H1 (cell line): ENCODE results near the gene ROGDI. TPM values are rescaled to one million over a fixed set of nuclear protein-coding genes. Genes with fewer than 3 reads are reported as not detected.

Experiments
- CTCF ChIA-PET: fragments of 300-600 bp; sonication (Branson Sonifier 250); formaldehyde crosslinking; loops from one replicate; lab custom pipeline; 2021; ENCODE audit not compliant: partially characterized antibody; lab: Charles Lee
- POLR2A ChIA-PET: fragments of 300-600 bp; sonication (Branson Sonifier 250); formaldehyde crosslinking; loops from one replicate; lab custom pipeline; 2021; ENCODE audit warnings: inconsistent platforms; ENCODE audit not compliant: partially characterized antibody; lab: Charles Lee
- DNase-seq, 2 experiments: peaks; one replicate each; pipeline versions ENCODE4 v3.0.0 to v3.0.0-alpha.2; 2010 to 2022; ENCODE audit warnings: low spot score in 2 of 2, low read depth in 1 of 2, mixed read lengths in 1 of 2
- FAIRE-seq: peaks from 2 replicates; lab custom pipeline; 2011; peaks lifted over from hg19 to GRCh38; lab: Jason Lieb, UNC
- H2AFZ ChIP-seq: 2 replicates; pipeline ENCODE4 v1.8.1; 2012; ENCODE audit warnings: low read length, inconsistent platforms
- H2AK5ac ChIP-seq: 2 replicates; pipeline ENCODE4 v1.6.1; 2013; ENCODE audit warnings: low read depth, low read length
- H2BK120ac ChIP-seq: replicated peaks from 2 replicates; pipeline ENCODE3; 2013; ENCODE audit warnings: low read depth, low read length, inconsistent platforms
- H2BK12ac ChIP-seq: 2 replicates; pipeline ENCODE4 v1.6.1; 2013; ENCODE audit warnings: low read depth, low read length
- H2BK15ac ChIP-seq: 2 replicates; pipeline ENCODE4 v1.6.1; 2013; ENCODE audit warnings: low read length
- H2BK20ac ChIP-seq: 2 replicates; pipeline ENCODE4 v1.6.1; 2013; ENCODE audit warnings: low read length
- H2BK5ac ChIP-seq: 2 replicates; pipeline ENCODE4 v1.6.1; 2013; ENCODE audit warnings: low read depth, low read length
- H3K14ac ChIP-seq: 2 replicates; pipeline ENCODE4 v1.6.1; 2013; ENCODE audit warnings: inconsistent platforms; ENCODE audit not compliant: insufficient read length
- H3K18ac ChIP-seq: 2 replicates; pipeline ENCODE4 v1.6.1; 2013; ENCODE audit warnings: low read length; ENCODE audit errors: extremely low read depth
- H3K23ac ChIP-seq: 2 replicates; pipeline ENCODE4 v1.6.1; 2013; ENCODE audit warnings: inconsistent platforms; ENCODE audit not compliant: insufficient read length
- H3K23me2 ChIP-seq: 2 replicates; pipeline ENCODE4 v1.6.1; 2013; ENCODE audit warnings: low read depth, low read length
- H3K27ac ChIP-seq: 2 replicates; pipeline ENCODE4 v1.6.1; 2011; ENCODE audit warnings: low read depth, low read length, inconsistent platforms
- H3K27me3 ChIP-seq, 4 experiments: replicated peaks in 1 of 4; 1 replicate in 1 of 4; 2 replicates in 3 of 4; pipeline versions ENCODE4 v1.6.1 to v1.8.1; 2011 to 2013; ENCODE audit warnings: low read length in 3 of 4, mild to moderate bottlenecking in 3 of 4, inconsistent platforms in 2 of 4, mixed read lengths in 2 of 4, moderate library complexity in 1 of 4; ENCODE audit not compliant: control insufficient read depth in 3 of 4, insufficient read depth in 3 of 4; ENCODE audit errors: extremely low read depth in 1 of 4
- H3K36me3 ChIP-seq, 4 experiments: 2 replicates each; pipeline versions ENCODE4 v1.6.1 to v1.8.1; 2011 to 2013; ENCODE audit warnings: mild to moderate bottlenecking in 4 of 4, low read length in 3 of 4, moderate library complexity in 2 of 4, control low read depth in 1 of 4, inconsistent platforms in 1 of 4; ENCODE audit not compliant: insufficient read depth in 4 of 4, control insufficient read depth in 2 of 4
- H3K4ac ChIP-seq: replicated peaks from 2 replicates; pipeline ENCODE3; 2013; ENCODE audit warnings: low read length, low read depth, mixed read lengths, inconsistent platforms; ENCODE audit not compliant: insufficient read length
- H3K4me1 ChIP-seq, 4 experiments: replicated peaks in 1 of 4; 1 replicate in 1 of 4; 2 replicates in 3 of 4; pipeline versions ENCODE4 v1.6.1 to v1.8.1; 2011 to 2013; ENCODE audit warnings: low read length in 3 of 4, inconsistent platforms in 2 of 4, mixed read lengths in 1 of 4; ENCODE audit not compliant: insufficient read depth in 4 of 4, control insufficient read depth in 3 of 4
- H3K4me2 ChIP-seq, 2 experiments: 2 replicates each; pipeline versions ENCODE4 v1.6.1 to v1.8.1; 2011 to 2013; ENCODE audit warnings: low read depth in 2 of 2, low read length in 2 of 2, control low read depth in 1 of 2, inconsistent platforms in 1 of 2, mild to moderate bottlenecking in 1 of 2; ENCODE audit not compliant: insufficient read depth in 1 of 2
- H3K4me3 ChIP-seq, 4 experiments: fragments of 200-600, 300-600 bp in 1 of 4; sonication (generic), shearing (Covaris generic), sonication (Bioruptor Twin) in 1 of 4; 2 replicates each; pipeline versions ENCODE4 v1.5.1 to v1.8.1; 2011 to 2016; ENCODE audit warnings: low read length in 4 of 4, low read depth in 3 of 4, control low read depth in 2 of 4, inconsistent platforms in 2 of 4, mild to moderate bottlenecking in 2 of 4, mixed read lengths in 1 of 4, moderate library complexity in 1 of 4; ENCODE audit not compliant: insufficient read depth in 2 of 4; ENCODE audit errors: extremely low read depth in 1 of 4
- H3K56ac ChIP-seq: replicated peaks from 2 replicates; pipeline ENCODE3; 2013; ENCODE audit warnings: low read depth, mild to moderate bottlenecking, mixed read lengths, low read length, inconsistent platforms; ENCODE audit not compliant: insufficient read length
- H3K79me1 ChIP-seq: 2 replicates; pipeline ENCODE4 v1.6.1; 2013; ENCODE audit warnings: low read depth, low read length, control low read depth
- H3K79me2 ChIP-seq, 2 experiments: 2 replicates each; pipeline versions ENCODE4 v1.6.1 to v1.8.1; 2012 to 2013; ENCODE audit warnings: low read length in 2 of 2, mild to moderate bottlenecking in 2 of 2, inconsistent platforms in 1 of 2; ENCODE audit not compliant: insufficient read depth in 2 of 2, control insufficient read depth in 1 of 2
- H3K9ac ChIP-seq, 4 experiments: replicated peaks in 1 of 4; 1 replicate in 1 of 4; 2 replicates in 3 of 4; pipeline versions ENCODE4 v1.6.1 to v1.8.1; 2011 to 2013; ENCODE audit warnings: low read depth in 3 of 4, low read length in 3 of 4, control low read depth in 2 of 4, mild to moderate bottlenecking in 2 of 4, moderate library complexity in 2 of 4, inconsistent platforms in 1 of 4; ENCODE audit errors: extremely low read depth in 1 of 4
- H3K9me3 ChIP-seq, 2 experiments: 2 replicates each; pipeline versions ENCODE4 v1.6.1 to v1.8.1; 2012 to 2013; ENCODE audit warnings: mild to moderate bottlenecking in 2 of 2, moderate library complexity in 2 of 2, control low read depth in 1 of 2, inconsistent platforms in 1 of 2, low read depth in 1 of 2, low read length in 1 of 2, mixed read lengths in 1 of 2; ENCODE audit not compliant: insufficient read depth in 2 of 2
- H4K20me1 ChIP-seq, 2 experiments: replicated peaks in 1 of 2; 2 replicates each; pipeline versions ENCODE3 to v1.8.1; 2011 to 2013; ENCODE audit warnings: inconsistent platforms in 2 of 2, low read length in 2 of 2, mild to moderate bottlenecking in 1 of 2; ENCODE audit not compliant: insufficient read depth in 2 of 2, control insufficient read depth in 1 of 2
- H4K5ac ChIP-seq: 2 replicates; pipeline ENCODE4 v1.6.1; 2013; ENCODE audit warnings: low read length, low read depth, mixed read lengths, inconsistent platforms; ENCODE audit not compliant: insufficient read length
- H4K8ac ChIP-seq: 2 replicates; pipeline ENCODE4 v1.8.0; 2013; ENCODE audit warnings: mild to moderate bottlenecking, moderate library complexity, low read length, inconsistent platforms; ENCODE audit not compliant: insufficient read depth; ENCODE audit errors: extremely low read depth
- H4K91ac ChIP-seq: replicated peaks from 2 replicates; pipeline ENCODE3; 2013; ENCODE audit warnings: low read length, mixed read lengths, inconsistent platforms; ENCODE audit not compliant: insufficient read length
- CBX8 ChIP-seq: fragments of 300-800, 300-1000 bp; sonication (generic); IDR thresholded peaks from 2 replicates; pipeline ENCODE4 v1.7.1; 2016; ENCODE audit warnings: low read depth, low read length, borderline replicate concordance
- E2F6 ChIP-seq: IDR thresholded peaks from 2 replicates; pipeline ENCODE4 v1.6.1; 2012; ENCODE audit warnings: inconsistent platforms
- EGR1 ChIP-seq: IDR thresholded peaks from 2 replicates; pipeline ENCODE4 v1.6.1; 2011; ENCODE audit warnings: low read depth, low read length, borderline replicate concordance
- GTF2F1 ChIP-seq: IDR thresholded peaks from 2 replicates; pipeline ENCODE4 v1.6.1; 2012; ENCODE audit warnings: low read depth, low read length, improper control_type of control experiment, borderline replicate concordance
- JUND ChIP-seq: IDR thresholded peaks from 2 replicates; pipeline ENCODE4 v1.6.1; 2011; ENCODE audit warnings: mild to moderate bottlenecking, improper control_type of control experiment, low read length
- KDM5A ChIP-seq: fragments of 200-600 bp; IDR thresholded peaks from 2 replicates; pipeline ENCODE4 v1.7.1; 2012; ENCODE audit warnings: mild to moderate bottlenecking, low read length, inconsistent platforms, mixed read lengths
- MAFK ChIP-seq: IDR thresholded peaks from 2 replicates; pipeline ENCODE4 v1.6.1; 2012; ENCODE audit warnings: low read depth, mild to moderate bottlenecking, improper control_type of control experiment, low read length
- USF2 ChIP-seq: IDR thresholded peaks from 2 replicates; pipeline ENCODE4 v1.6.1; 2011; ENCODE audit warnings: low read length, improper control_type of control experiment
- ZNF274 ChIP-seq: IDR thresholded peaks from 2 replicates; pipeline ENCODE4 v1.7.0; 2012; ENCODE audit warnings: low read length, borderline replicate concordance; ENCODE audit errors: extremely low read depth
- WGBS, 2 experiments: shearing (Covaris generic) in 1 of 2; methylation state at CpG; one replicate each; pipeline versions ENCODE4 v1.1.6 to v1.1.7; 2013 to 2015; ENCODE audit warnings: low lambda C conversion rate in 2 of 2, mixed read lengths in 2 of 2, inconsistent platforms in 1 of 2, low coverage in 1 of 2, missing lambda C conversion rate in 1 of 2; ENCODE audit not compliant: insufficient replicate concordance in 2 of 2, insufficient coverage in 1 of 2, insufficient read length in 1 of 2; ENCODE audit errors: extremely low coverage in 1 of 2, missing lambda C conversion rate in 1 of 2; 5-methylcytosine and 5-hydroxymethylcytosine counted together
- polyA plus RNA-seq, 7 experiments: library from polyadenylated mRNA; depleted of rRNA in 3 of 7; stranded (reverse) in 5 of 7; unstranded in 2 of 7; fragments of >200 nt in 5 of 7; fragments of 200-250 nt in 2 of 7; gene quantifications; 1 replicate in 5 of 7; 2 replicates in 1 of 7; 4 replicates in 1 of 7; pipeline versions ENCODE4 v1.2.1 to v1.2.3, GENCODE V29; 2011 to 2013; ENCODE audit warnings: missing spikeins in 2 of 7, mixed read lengths in 2 of 7
- total RNA-seq: library from RNA; stranded (reverse); fragmentation: NEBNext Ultra II Directional; extraction: Animal tissue kit (Norgen Biotek cat#: 25700); gene quantifications from 2 replicates; pipeline ENCODE4 v1.2.1, GENCODE V29; 2021

ROGDI gene
- total and polyA plus RNA-seq, 2 of the 8 experiments (the other 6 are each of a cell fraction or from before 2014, with no cell fraction given), result 27.4 to 68.4 TPM

GRCh38 chr16:4801051-4801961 is 1.1 kb downstream of the ROGDI start:
- Histone ChIP-seq H3K79me2 (no peaks in the 10 kb centered on the region), H2AFZ (0 out of 2 replicates have a peak overlapping the region, but pooled peaks have one; percentile 21), H3K4ac (no peak overlapping the region), H3K56ac (no peak overlapping the region), H2BK5ac (peak overlapping the region; percentile 78; the same call in 1 of the 2 replicates), H2AK5ac (no peak overlapping the region), H3K79me1 (no peaks in the 10 kb centered on the region), H3K27ac (no peak overlapping the region), H2BK12ac (peak overlapping the region; percentile 75; the same call in 1 of the 2 replicates), H4K91ac (no peak overlapping the region), H3K27me3 (no peaks in the 10 kb centered on the region), H3K14ac (no peak overlapping the region), H3K18ac (no peak overlapping the region; the same call in 1 of the 2 replicates), H4K20me1 (peaks cover 0 to 8% of the 10 kb centered on the region in 2 experiments), H3K4me2 (peak overlapping the region; percentile 67 to 92), H3K4me1 (peaks cover 0 to 14% (median 8%) of the 10 kb centered on the region in 4 experiments; a peak in 4 of 7 replicates), H4K5ac (peak overlapping the region; percentile 35), H2BK20ac (no peak overlapping the region), H2BK120ac (no peak overlapping the region), H3K9ac (peak overlapping the region in 3 of 4 experiments; percentile 21 to 34 (median 28); a peak in 5 of 7 replicates), H2BK15ac (no peak overlapping the region), H3K4me3 (peak overlapping the region; percentile 63 to 82 (median 78)), H3K36me3 (peaks cover 0 to 15% (median 3%) of the 10 kb centered on the region in 4 experiments; a peak in 6 of 8 replicates), H4K8ac (peak overlapping the region; percentile 28; the same call in 1 of the 2 replicates), H3K23me2 (peaks cover 8% of the 10 kb centered on the region; the same call in 1 of the 2 replicates), H3K23ac (no peak overlapping the region), H3K9me3 (no peaks in the 10 kb centered on the region)
- DNase-seq (no peak), FAIRE-seq (no peak)
- ChIA-PET CTCF (no interaction called here), POLR2A (interaction anchor here (1.0 to 2.9 kb wide), 12 partner anchors 10 to 117 kb away, joined by 3 to 21 read pairs (median 4); partner anchors contain the start of genes ANKS3, DNAAF8, NUDT16L1 and ZNF500)
- WGBS, 2 experiments, result 50% methylated on average over 20 of the region's 29 CpGs; no CpG with 5 or more reads in 1 of the 2 experiments
- TF ChIP-seq USF2, result no peak
- TF ChIP-seq MAFK, result no peak
- no peak for TF ChIP-seq ZNF274
- no peak for TF ChIP-seq KDM5A
- no peak for TF ChIP-seq EGR1
- TF ChIP-seq CBX8, result no peak
- no peak for TF ChIP-seq E2F6
- TF ChIP-seq JUND, result no peak
- no peak for TF ChIP-seq GTF2F1
